Transverse colon (tissue), 4 donors: ENCODE measurements around the gene C5orf63. TPM values are rescaled to one million over a fixed set of nuclear protein-coding genes. Genes with fewer than 3 reads are reported as not detected.

Source experiments
- DNase-seq: peaks from one replicate; pipeline ENCODE4 v3.0.0-alpha.2; 2019
- H3K27ac ChIP-seq, 4 donors: fragments of 200-600 bp; sonication (generic); 2 replicates each; pipeline ENCODE4 v1.5.1; 2016 to 2018; ENCODE audit warnings: inconsistent platforms in 4 of 4
- H3K27me3 ChIP-seq: fragments of 200-600 bp; sonication (generic); 2 replicates; pipeline ENCODE4 v1.5.1; 2017; ENCODE audit warnings: inconsistent platforms
- H3K36me3 ChIP-seq, 4 donors: fragments of 200-600 bp; sonication (generic); 2 replicates each; pipeline ENCODE4 v1.5.1; 2017 to 2019; ENCODE audit warnings: inconsistent platforms in 4 of 4
- H3K4me1 ChIP-seq, 4 donors: fragments of 200-600 bp; sonication (generic); 2 replicates each; pipeline ENCODE4 v1.5.1; 2017 to 2020; ENCODE audit warnings: inconsistent platforms in 4 of 4
- H3K4me3 ChIP-seq, 4 donors: fragments of 200-600 bp; sonication (generic); 1 replicate in 1 of 4; 2 replicates in 3 of 4; pipeline versions ENCODE4 v1.5.1 to v1.6.1; 2017 to 2019; ENCODE audit warnings: inconsistent platforms in 4 of 4
- H3K9me3 ChIP-seq, 2 donors: fragments of 200-600 bp; sonication (generic); 2 replicates each; pipeline ENCODE4 v1.5.1; 2017 to 2019; ENCODE audit warnings: inconsistent platforms in 2 of 2
- CTCF ChIP-seq, 5 experiments: fragments of 200-600 bp in 3 of 5; fragments of 450-650 bp in 2 of 5; sonication (generic) in 3 of 5; IDR thresholded peaks; 1 replicate in 2 of 5; 2 replicates in 3 of 5; pipeline ENCODE4 v1.5.1; 2016 to 2017; ENCODE audit warnings: antibody characterized with exemption in 5 of 5, inconsistent platforms in 3 of 5, mild to moderate bottlenecking in 2 of 5, moderate library complexity in 1 of 5
- EP300 ChIP-seq: sonication (generic); formaldehyde crosslinking; IDR thresholded peaks from one replicate; pipeline ENCODE4 v1.6.1; 2017; ENCODE audit warnings: antibody characterized with exemption, low read depth
- POLR2A ChIP-seq: fragments of 450-650 bp; IDR thresholded peaks from one replicate; pipeline ENCODE4 v1.6.1; 2016; ENCODE audit warnings: antibody characterized with exemption, mild to moderate bottlenecking, moderate library complexity
- POLR2AphosphoS5 ChIP-seq, 3 donors: sonication (generic); formaldehyde crosslinking; IDR thresholded peaks; one replicate each; pipeline ENCODE4 v1.6.1; 2016; ENCODE audit warnings: antibody characterized with exemption in 3 of 3
- WGBS, 2 donors: methylation state at CpG; one replicate each; pipeline ENCODE4 v1.1.5; 2018; ENCODE audit warnings: low coverage in 1 of 2; 5-methylcytosine and 5-hydroxymethylcytosine counted together
- in situ Hi-C, 4 donors: fragments of 200-750 bp; cut with MboI; loops; one replicate each; pipeline versions ENCODE4 v1.15.0 to v1.15.1; 2017; ENCODE audit warnings: low sequenced_read_pairs in 3 of 4, low pct_ligation_motif_present in 1 of 4, low pct_unique_long_range_greater_than_20kb in 1 of 4
- intact Hi-C: fragments of 100-400 bp; cut with DNase I; formaldehyde crosslinking; loops from one replicate; pipeline ENCODE4 v1.15.1; 2023; ENCODE audit warnings: low total_unique reads
- total RNA-seq, 4 donors: library from RNA; depleted of rRNA; stranded (reverse); fragments of >200 nt; gene quantifications; one replicate each; pipeline ENCODE4 v1.1.0, GENCODE V29; 2016

C5orf63 gene
- total RNA-seq, 4 donors from 2014 or later, result 2.4 to 33.7 (median 12.2) TPM

GRCh38 chr5:127031147-127031862 is 42.0 kb downstream of the C5orf63 start:
- H3K27ac ChIP-seq, result peak overlapping the region; percentile 88 to 95 (median 91)
- peak overlapping the region; percentile 54 to 74 (median 62) for H3K4me3 ChIP-seq
- no peaks in the 10 kb centered on the region for H3K36me3 ChIP-seq
- no peaks in the 10 kb centered on the region for H3K27me3 ChIP-seq
- intact Hi-C loops (no loop called here), in situ Hi-C loops (loop anchor here in 1 of 4 donors (25.0 kb wide), 1 partner anchor 169 kb away; no protein-coding TSS in a partner anchor)
- H3K4me1 ChIP-seq, result peaks cover 0 to 30% (median 8%) of the 10 kb centered on the region in 4 donors
- no peak for TF ChIP-seq CTCF (IDR thresholded peaks at IDR 0.05)
- TF ChIP-seq EP300, result no peak
- TF ChIP-seq POLR2AphosphoS5 (IDR thresholded peaks at IDR 0.05), result no peak
- no peak for TF ChIP-seq POLR2A
- 44% methylated on average over 26 of the region's 45 CpGs; no CpG with 5 or more reads in 1 of the 2 donors for WGBS, 2 donors
- no peak for DNase-seq
- H3K9me3 ChIP-seq, result no peaks in the 10 kb centered on the region

- Histone ChIP-seq H3K4me3 (peak within 1 kb of the TSS; percentile 58 to 74 (median 64)), H3K36me3 (no peaks in the 10 kb centered on the region), H3K4me1 (peaks cover 0 to 38% (median 8%) of the 10 kb centered on the region in 4 donors), H3K9me3 (no peaks in the 10 kb centered on the region), H3K27ac (peak within 1 kb of the TSS; percentile 88 to 95 (median 91)), H3K27me3 (no peaks in the 10 kb centered on the region)
- intact Hi-C loops, result no loop called here
- in situ Hi-C loops, result loop anchor here in 1 of 4 donors (25.0 kb wide), 1 partner anchor 168 kb away; no protein-coding TSS in a partner anchor
- TF ChIP-seq CTCF (IDR thresholded peaks at IDR 0.05) (peak in 4 of 5 experiments; percentile 7 to 49 (median 26)), POLR2AphosphoS5 (IDR thresholded peaks at IDR 0.05) (peak; percentile 98 to 99 (median 99)), POLR2A (peak; percentile 99), EP300 (no peak)
- WGBS, 2 donors, result 0% methylated on average over 37 of the region's 97 CpGs; no CpG with 5 or more reads in 1 of the 2 donors
- DNase-seq, result peak; percentile 97
These were observed 42.8 kb downstream of the C5orf63 start, which contains the start of gene MARCHF3 for GRCh38 chr5:127030259-127031146. Gene MARCHF3, minus strand, starts transcription at chr5:127030558. Its CDS starts 112,387 bp downstream, at chr5:126918171.

- TF ChIP-seq POLR2A (no peak), POLR2AphosphoS5 (IDR thresholded peaks at IDR 0.05) (peak in 2 of 3 donors; percentile 25 to 46), CTCF (IDR thresholded peaks at IDR 0.05) (peak; percentile 46 to 73 (median 53)), EP300 (no peak)
- H3K4me1 ChIP-seq, result peaks cover 0 to 40% (median 8%) of the 10 kb centered on the region in 4 donors
- H3K9me3 ChIP-seq, result no peaks in the 10 kb centered on the region
- in situ Hi-C loops, result loop anchor here in 1 of 4 donors (25.0 kb wide), 1 partner anchor 167 kb away; no protein-coding TSS in a partner anchor
- intact Hi-C loops, result loop anchor here (10.0 kb wide), 1 partner anchor 175 kb away; no protein-coding TSS in a partner anchor
- H3K27ac ChIP-seq, result peak overlapping the region; percentile 88 to 95 (median 91)
- DNase-seq, result peak; percentile 79
- WGBS, 2 donors, result 1% methylated on average over 51 of the region's 51 CpGs; no CpG with 5 or more reads in 1 of the 2 donors
- H3K27me3 ChIP-seq, result no peaks in the 10 kb centered on the region
- H3K36me3 ChIP-seq, result no peaks in the 10 kb centered on the region
- peak overlapping the region; percentile 58 to 74 (median 64) for H3K4me3 ChIP-seq
These were observed 43.6 kb downstream of the C5orf63 start for GRCh38 chr5:127029581-127030258.
